HPDE6-E6E7 (cell line): ENCODE results near the gene CRKL.
A peak's percentile ranks its signal among the peaks of the same experiment; 100 is the strongest.
"Not testable (repeated sequence)": the region's sequence is repeated elsewhere in the genome, so short reads cannot be mapped to it uniquely, and the experiment has no call there.

Source experiments
- DNase-seq: peaks from one replicate; pipeline ENCODE4 v3.0.0; 2011; ENCODE audit warnings: missing footprints; ENCODE audit errors: extremely low spot score

CRKL gene

GRCh38 chr22:20916916-20917810 lies at the start of gene CRKL:
TSS of gene CRKL (plus strand) at chr22:20917407. CDS start at chr22:20917935, 528 bp downstream.
- peak; percentile 100 for DNase-seq

- DNase-seq, result no peak
These were observed 48.9 kb upstream of the CRKL start for GRCh38 chr22:20868025-20868962.

GRCh38 chr22:20869234-20869633 lies 48.0 kb upstream of the CRKL start:
- no peak for DNase-seq

- DNase-seq, result no peak
These were observed 44.0 kb upstream of the CRKL start for GRCh38 chr22:20873214-20873613.

GRCh38 chr22:20875296-20875695 lies 41.9 kb upstream of the CRKL start:
- DNase-seq, result no peak

GRCh38 chr22:20877715-20878114 lies 39.5 kb upstream of the CRKL start:
- DNase-seq, result no peak

GRCh38 chr22:20881231-20881630 lies 36.0 kb upstream of the CRKL start:
- no peak for DNase-seq

- DNase-seq, result no peak
These were observed 35.1 kb upstream of the CRKL start for GRCh38 chr22:20881869-20882815.

GRCh38 chr22:20882855-20883254 lies 34.4 kb upstream of the CRKL start:
- no peak for DNase-seq

- DNase-seq, result no peak
These were observed 32.8 kb upstream of the CRKL start for GRCh38 chr22:20884454-20884853.

- DNase-seq, result no peak
These were observed 32.1 kb upstream of the CRKL start for GRCh38 chr22:20885017-20885556.

GRCh38 chr22:20885557-20886323 lies 31.5 kb upstream of the CRKL start:
- peak; percentile 85 for DNase-seq

GRCh38 chr22:20887375-20887774 lies 29.8 kb upstream of the CRKL start:
- no peak for DNase-seq

- DNase-seq, result no peak
These were observed 28.0 kb upstream of the CRKL start for GRCh38 chr22:20889025-20889704.

- DNase-seq, result no peak
These were observed 27.2 kb upstream of the CRKL start for GRCh38 chr22:20889904-20890540.

- no peak for DNase-seq
These were observed 26.2 kb upstream of the CRKL start for GRCh38 chr22:20890975-20891374.

GRCh38 chr22:20897737-20898136 lies 19.5 kb upstream of the CRKL start:
- DNase-seq, result not testable (repeated sequence)

- no peak for DNase-seq
These were observed 17.3 kb upstream of the CRKL start for GRCh38 chr22:20899827-20900423.
